ENCODE measurements around the gene UBE2S. TPM values are rescaled to one million over a fixed set of nuclear protein-coding genes. Genes with fewer than 3 reads are reported as not detected.
A peak's percentile ranks its signal among the peaks of the same experiment; 100 is the strongest.

UBE2S gene
- total RNA-seq, 1 experiment from 2014 or later: 393 TPM

DNA sequence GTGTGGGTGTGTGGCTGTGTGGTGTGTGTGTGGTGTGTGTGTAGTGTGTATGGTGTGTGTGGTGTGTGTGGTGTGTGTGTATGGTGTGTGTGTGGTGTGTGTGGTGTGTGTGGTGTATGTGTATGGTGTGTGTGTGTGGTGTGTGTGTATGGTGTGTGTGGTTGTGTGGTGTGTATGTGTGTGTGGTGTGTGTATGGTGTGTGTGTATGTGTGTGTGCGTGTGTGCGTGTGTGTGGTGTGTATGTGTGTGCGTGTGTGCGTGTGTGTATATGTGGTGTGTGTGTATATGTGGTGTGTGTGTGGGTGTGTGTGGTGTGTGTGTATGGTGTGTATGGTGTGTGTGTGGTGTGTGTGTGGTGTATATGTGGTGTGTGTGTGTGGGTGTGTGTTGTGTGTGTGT is 27.4 kb upstream of the UBE2S start:
- Mint-ChIP-seq H3K9me3 (peaks cover 6 to 10% of the 10 kb centered on the region in 2 experiments; a peak in 4 of 5 replicates), H3K4me3 (no peak overlapping the region), H3K27me3 (ENCODE audit: low read depth) (peaks cover 41% of the 10 kb centered on the region), H3K4me1 (peaks cover 0 to 5% of the 10 kb centered on the region in 2 experiments; a peak in 2 of 4 replicates), H3K27ac (no peak overlapping the region), H3K36me3 (ENCODE audit: insufficient read depth in 1 of 3, low read depth in 3 of 3) (peaks cover 0 to 2% (median 0%) of the 10 kb centered on the region in 3 experiments; a peak in 1 of 7 replicates)
- TF ChIP-seq CTCF (conservative IDR thresholded peaks at IDR 0.05): no peak
- H3K9me3 ChIP-seq (ENCODE audit: control insufficient read depth, low read depth, low read length): no peaks in the 10 kb centered on the region
- no peak overlapping the region for H2AK5ac ChIP-seq (ENCODE audit: insufficient read length, low read length)
- H3K79me1 ChIP-seq (ENCODE audit: insufficient read depth, low read depth, low read length, poor library complexity, severe bottlenecking): no peaks in the 10 kb centered on the region
- no peak overlapping the region for H3K23ac ChIP-seq (ENCODE audit: insufficient read length, low read depth, low read length)
- no peak overlapping the region for H2BK120ac ChIP-seq (ENCODE audit: low read depth, low read length, poor library complexity, severe bottlenecking)
- H3K23me2 ChIP-seq (ENCODE audit: insufficient read length, low read depth, low read length, poor library complexity, severe bottlenecking): peaks cover 3% of the 10 kb centered on the region
- no peak for DNase-seq
- H4K5ac ChIP-seq (ENCODE audit: insufficient read length, low read depth, low read length): peak overlapping the region; percentile 31
- no peak overlapping the region for H3K9ac ChIP-seq (ENCODE audit: extremely low read depth, insufficient read length, low read length)
- no peak overlapping the region for H4K91ac ChIP-seq (ENCODE audit: insufficient read length, low read depth, low read length)
- WGBS (ENCODE audit: extremely low coverage, insufficient read length, low lambda C conversion rate): 100% methylated on average over 4 of the region's 4 CpGs
- H3K18ac ChIP-seq (ENCODE audit: insufficient read length, low read depth, low read length): no peak overlapping the region
- H2BK12ac ChIP-seq (ENCODE audit: insufficient read length, low read depth, low read length): no peak overlapping the region
- H2AFZ ChIP-seq (ENCODE audit: low read length): no peak overlapping the region
- no peak overlapping the region for H2BK15ac ChIP-seq (ENCODE audit: low read depth, low read length)
- H3K56ac ChIP-seq (ENCODE audit: insufficient read length, low read depth, low read length): no peak overlapping the region
- H3K27me3 ChIP-seq (ENCODE audit: insufficient read depth, low read length): no peaks in the 10 kb centered on the region; the same call in 1 of the 2 replicates
- no peaks in the 10 kb centered on the region for H4K20me1 ChIP-seq (ENCODE audit: control insufficient read depth, insufficient read depth, insufficient read length)
- no peaks in the 10 kb centered on the region for H3K79me2 ChIP-seq (ENCODE audit: insufficient read depth, low read length)
- no peak overlapping the region for H2BK20ac ChIP-seq (ENCODE audit: low read depth, low read length, poor library complexity, severe bottlenecking)
- H3T11ph ChIP-seq (ENCODE audit: low read length): no peak overlapping the region
- no peak overlapping the region for H3K4me2 ChIP-seq (ENCODE audit: insufficient read depth, insufficient read length, low read length)
- H3K4me1 ChIP-seq (ENCODE audit: insufficient read depth, low read length): no peaks in the 10 kb centered on the region
- H3K14ac ChIP-seq (ENCODE audit: insufficient read depth, low read length): no peak overlapping the region
- no peak overlapping the region for H3K27ac ChIP-seq (ENCODE audit: insufficient read length, low read depth, low read length)
- H3K4ac ChIP-seq (ENCODE audit: low read depth, low read length): no peak overlapping the region
- H2BK5ac ChIP-seq (ENCODE audit: insufficient read length, low read length): no peak overlapping the region
- no peak overlapping the region for H4K8ac ChIP-seq (replicated peaks; ENCODE audit: insufficient read length, low read depth, low read length)
